Measurements from ENCODE around the gene G3BP1. TPM values are rescaled to one million over a fixed set of nuclear protein-coding genes. Genes with fewer than 3 reads are reported as not detected.
"Not testable (repeated sequence)": the region's sequence is repeated elsewhere in the genome, so short reads cannot be mapped to it uniquely, and the experiment has no call there.

G3BP1 gene
- polyA plus RNA-seq, 5 donors = 115 to 171 (median 145) TPM

- DNase-seq = no peak
Observed at GRCh38 chr5:151855701-151856100, 83.9 kb downstream of the G3BP1 start.

- DNase-seq = no peak
Observed at GRCh38 chr5:151856861-151857260, 85.1 kb downstream of the G3BP1 start.

DNA sequence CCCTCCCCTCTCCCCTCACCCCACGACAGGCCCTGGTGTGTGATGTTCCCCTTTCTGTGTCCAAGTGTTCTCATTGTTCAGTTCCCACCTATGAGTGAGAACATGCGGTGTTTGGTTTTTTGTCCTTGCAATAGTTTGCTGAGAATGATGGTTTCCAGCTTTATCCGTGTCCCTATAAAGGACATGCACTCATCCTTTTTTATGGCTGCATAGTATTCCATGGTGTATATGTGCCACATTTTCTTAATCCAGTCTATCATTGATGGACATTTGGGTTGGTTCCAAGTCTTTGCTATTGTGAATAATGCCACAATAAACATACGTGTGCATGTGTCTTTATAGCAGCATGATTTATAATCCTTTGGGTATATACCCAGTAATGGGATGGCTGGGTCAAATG, 89.1 kb downstream of the G3BP1 start:
- not testable (repeated sequence) for DNase-seq

Other genes with a start within 250 kb of the G3BP1 start
- under 1 TPM; 0.07 to 0.18 (median 0.10) TPM for gene FAT2, start 180.6 kb upstream of the G3BP1 start, polyA plus RNA-seq (ENCODE audit: insufficient read depth in 1 of 5, insufficient read length in 5 of 5, low replicate concordance in 1 of 5)
- gene SPARC, start 85.0 kb upstream of the G3BP1 start, polyA plus RNA-seq (ENCODE audit: insufficient read depth in 1 of 5, insufficient read length in 5 of 5, low replicate concordance in 1 of 5) = 1,000 to 10,000 TPM; 1,938 to 2,551 (median 2,167) TPM
- 10 to 100 TPM; 61.5 to 75.1 (median 63.0) TPM for gene ATOX1, start 13.3 kb upstream of the G3BP1 start, polyA plus RNA-seq (ENCODE audit: insufficient read depth in 1 of 5, insufficient read length in 5 of 5, low replicate concordance in 1 of 5)
- gene GLRA1, start 152.9 kb downstream of the G3BP1 start, polyA plus RNA-seq (ENCODE audit: insufficient read depth in 1 of 5, insufficient read length in 5 of 5, low replicate concordance in 1 of 5) = under 1 TPM in 2 of 5 donors, not detected in 3; 0.09 to 0.13 TPM